ENCODE measurements around the gene BCL11A. TPM values are rescaled to one million over a fixed set of nuclear protein-coding genes. Genes with fewer than 3 reads are reported as not detected.

Gene BCL11A
- total RNA-seq, 2 experiments from 2014 or later = 2.3 to 3.3 TPM

DNA sequence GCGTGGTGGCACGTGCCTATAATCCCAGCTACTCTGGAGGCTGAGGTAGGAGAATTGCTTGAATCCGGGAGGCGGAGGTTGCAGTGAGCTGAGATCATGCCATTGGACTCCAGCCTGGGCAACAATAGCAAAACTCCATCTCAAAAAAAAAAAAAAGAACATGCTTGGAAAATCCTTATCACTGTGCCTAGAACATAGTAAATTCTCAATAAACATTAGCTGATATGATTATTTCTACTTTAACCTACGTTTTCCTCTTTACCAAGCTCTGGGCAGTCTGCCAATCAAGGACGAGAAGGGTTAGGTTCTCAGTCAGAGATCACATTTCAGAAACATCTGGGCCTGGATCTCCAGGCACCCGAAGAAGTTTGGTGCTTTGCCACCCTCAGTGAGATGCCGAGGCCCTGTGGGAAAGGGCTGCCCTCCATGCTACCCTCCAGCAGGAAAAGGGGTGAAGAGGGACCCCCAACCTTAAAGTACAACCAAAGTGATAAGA lies 107.7 kb downstream of the BCL11A start:
- Histone ChIP-seq H3K27ac (ENCODE audit: low read depth in 1 of 2, low read length in 2 of 2) (no peak overlapping the region), H3K27me3 (ENCODE audit: control insufficient read depth in 1 of 2, insufficient read depth in 2 of 2, low read length in 2 of 2) (no peaks in the 10 kb centered on the region), H3K36me3 (ENCODE audit: insufficient read depth, low read length) (no peaks in the 10 kb centered on the region), H3K4me1 (ENCODE audit: insufficient read depth, low read length) (no peaks in the 10 kb centered on the region), H3K9me3 (ENCODE audit: control insufficient read depth in 1 of 2, insufficient read depth in 1 of 2, low read length in 2 of 2) (no peaks in the 10 kb centered on the region), H3K4me3 (ENCODE audit: low read length) (no peak overlapping the region)
- TF ChIP-seq, protein P1, sequence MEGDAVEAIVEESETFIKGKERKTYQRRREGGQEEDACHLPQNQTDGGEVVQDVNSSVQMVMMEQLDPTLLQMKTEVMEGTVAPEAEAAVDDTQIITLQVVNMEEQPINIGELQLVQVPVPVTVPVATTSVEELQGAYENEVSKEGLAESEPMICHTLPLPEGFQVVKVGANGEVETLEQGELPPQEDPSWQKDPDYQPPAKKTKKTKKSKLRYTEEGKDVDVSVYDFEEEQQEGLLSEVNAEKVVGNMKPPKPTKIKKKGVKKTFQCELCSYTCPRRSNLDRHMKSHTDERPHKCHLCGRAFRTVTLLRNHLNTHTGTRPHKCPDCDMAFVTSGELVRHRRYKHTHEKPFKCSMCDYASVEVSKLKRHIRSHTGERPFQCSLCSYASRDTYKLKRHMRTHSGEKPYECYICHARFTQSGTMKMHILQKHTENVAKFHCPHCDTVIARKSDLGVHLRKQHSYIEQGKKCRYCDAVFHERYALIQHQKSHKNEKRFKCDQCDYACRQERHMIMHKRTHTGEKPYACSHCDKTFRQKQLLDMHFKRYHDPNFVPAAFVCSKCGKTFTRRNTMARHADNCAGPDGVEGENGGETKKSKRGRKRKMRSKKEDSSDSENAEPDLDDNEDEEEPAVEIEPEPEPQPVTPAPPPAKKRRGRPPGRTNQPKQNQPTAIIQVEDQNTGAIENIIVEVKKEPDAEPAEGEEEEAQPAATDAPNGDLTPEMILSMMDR (IDR thresholded peaks at IDR 0.05) = no peak
- no peaks in the 10 kb centered on the region for H3K9me3 Mint-ChIP-seq
- ChIA-PET CTCF (no interaction called here), POLR2A (interaction anchor here (0.7 kb wide), 1 partner anchor 98 kb away, joined by 3 read pairs; no protein-coding TSS in a partner anchor)
- DNase-seq = no peak
- no peak for ATAC-seq (ENCODE audit: poor library complexity)
- no peak overlapping the region for H3K4me3 Mint-ChIP-seq
- H3K36me3 Mint-ChIP-seq (ENCODE audit: low read depth) = no peaks in the 10 kb centered on the region
- H3K27me3 Mint-ChIP-seq = peaks cover 8% of the 10 kb centered on the region
- H3K4me1 Mint-ChIP-seq (ENCODE audit: low read depth) = peaks cover 1% of the 10 kb centered on the region
- no peak overlapping the region for H3K27ac Mint-ChIP-seq
- intact Hi-C loops (cut with DNase I, micrococcal nuclease) = no loop called here

DNA sequence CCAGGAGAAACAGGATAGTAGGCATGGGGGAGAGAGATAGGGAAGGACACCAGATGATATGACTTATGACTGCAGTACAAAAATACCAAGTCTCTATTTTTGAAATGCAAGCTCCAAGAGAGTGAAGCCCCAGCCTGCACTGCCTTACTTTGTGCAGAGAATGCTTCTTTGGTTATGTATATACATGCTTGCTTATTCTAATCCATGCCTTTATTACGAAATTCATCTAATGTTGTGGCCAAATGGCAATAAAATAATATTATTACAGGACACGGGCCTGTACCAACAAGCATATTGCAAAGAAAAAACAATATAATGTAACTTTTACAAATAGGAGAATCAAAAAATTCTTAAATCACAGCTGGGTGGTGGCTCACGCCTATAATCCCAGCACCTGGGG lies 110.8 kb downstream of the BCL11A start:
- H3K36me3 Mint-ChIP-seq (ENCODE audit: low read depth) = no peaks in the 10 kb centered on the region
- POLR2A ChIA-PET = no interaction called here

GRCh38 chr2:60441800-60442199 lies 111.7 kb downstream of the BCL11A start:
- DNase-seq (no peak), ATAC-seq (ENCODE audit: poor library complexity) (no peak)
- Histone ChIP-seq H3K4me1 (ENCODE audit: insufficient read depth, low read length) (no peaks in the 10 kb centered on the region), H3K36me3 (ENCODE audit: insufficient read depth, low read length) (no peaks in the 10 kb centered on the region), H3K27me3 (ENCODE audit: control insufficient read depth in 1 of 2, insufficient read depth in 2 of 2, low read length in 2 of 2) (no peaks in the 10 kb centered on the region), H3K27ac (ENCODE audit: low read depth in 1 of 2, low read length in 2 of 2) (no peak overlapping the region), H3K9me3 (ENCODE audit: control insufficient read depth in 1 of 2, insufficient read depth in 1 of 2, low read length in 2 of 2) (peaks cover 0 to 4% of the 10 kb centered on the region in 2 experiments), H3K4me3 (ENCODE audit: low read length) (no peak overlapping the region)
- TF ChIP-seq, protein P1 (IDR thresholded peaks at IDR 0.05) = no peak
- peaks cover 8% of the 10 kb centered on the region for H3K27me3 Mint-ChIP-seq
- no peak overlapping the region for H3K27ac Mint-ChIP-seq
- no peak overlapping the region for H3K4me3 Mint-ChIP-seq
- H3K9me3 Mint-ChIP-seq = no peaks in the 10 kb centered on the region
- no peaks in the 10 kb centered on the region for H3K36me3 Mint-ChIP-seq (ENCODE audit: low read depth)
- CTCF ChIA-PET = no interaction called here
- H3K4me1 Mint-ChIP-seq (ENCODE audit: low read depth) = no peaks in the 10 kb centered on the region
- POLR2A ChIA-PET = no interaction called here
- intact Hi-C loops (cut with DNase I, micrococcal nuclease) = no loop called here

More for the DNA sequence above, 110.8 kb downstream of the BCL11A start:
- peaks cover 8% of the 10 kb centered on the region for H3K27me3 Mint-ChIP-seq
- peaks cover 0 to 4% of the 10 kb centered on the region in 2 experiments for H3K9me3 ChIP-seq (ENCODE audit: control insufficient read depth in 1 of 2, insufficient read depth in 1 of 2, low read length in 2 of 2)
- ATAC-seq (ENCODE audit: poor library complexity) (no peak), DNase-seq (no peak)
- no peaks in the 10 kb centered on the region for H3K9me3 Mint-ChIP-seq
- no peak overlapping the region for H3K27ac Mint-ChIP-seq
- no peaks in the 10 kb centered on the region for H3K4me1 Mint-ChIP-seq (ENCODE audit: low read depth)
- intact Hi-C loops (cut with DNase I, micrococcal nuclease) = no loop called here
- CTCF ChIA-PET = no interaction called here
- H3K27me3 ChIP-seq (ENCODE audit: control insufficient read depth in 1 of 2, insufficient read depth in 2 of 2, low read length in 2 of 2) = no peaks in the 10 kb centered on the region
- H3K27ac ChIP-seq (ENCODE audit: low read depth in 1 of 2, low read length in 2 of 2) = no peak overlapping the region
- H3K4me1 ChIP-seq (ENCODE audit: insufficient read depth, low read length) = no peaks in the 10 kb centered on the region
- no peak overlapping the region for H3K4me3 Mint-ChIP-seq
- H3K4me3 ChIP-seq (ENCODE audit: low read length) = no peak overlapping the region
- H3K36me3 ChIP-seq (ENCODE audit: insufficient read depth, low read length) = no peaks in the 10 kb centered on the region
- TF ChIP-seq, protein P1 (IDR thresholded peaks at IDR 0.05) = no peak

Data from CD4-positive, alpha-beta T cell (primary cell).